CD4-positive, alpha-beta T cell treated with Interleukin-12 subunit alpha and Interleukin-12 subunit beta, for 1 hour (primary cell): ENCODE data around the gene CEP112.
"Not testable (repeated sequence)": the region's sequence is repeated elsewhere in the genome, so short reads cannot be mapped to it uniquely, and the experiment has no call there.

Source experiments
- DNase-seq: peaks from one replicate; pipeline ENCODE4 v3.0.0-alpha.2; 2020

The CEP112 gene

DNA sequence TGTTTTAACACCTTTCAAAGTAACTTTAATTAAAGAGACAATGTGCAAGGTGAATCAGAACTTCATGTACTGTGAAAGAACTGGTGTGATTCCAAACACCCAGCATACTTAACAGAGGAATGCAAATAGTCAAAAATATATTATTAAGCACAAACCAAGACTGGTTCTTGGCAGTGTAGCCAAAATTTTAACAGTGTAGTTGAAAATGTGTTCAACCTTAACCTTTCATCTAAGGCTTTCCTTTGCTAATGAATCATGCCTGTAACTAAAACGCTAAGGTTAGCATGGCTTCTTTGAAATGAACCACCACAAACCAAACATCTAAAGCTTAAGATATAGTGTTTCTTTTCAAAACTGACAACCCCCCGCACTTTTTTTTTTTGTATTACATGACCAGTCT, 484.2 kb downstream of the CEP112 start:
- no peak for DNase-seq

DNA sequence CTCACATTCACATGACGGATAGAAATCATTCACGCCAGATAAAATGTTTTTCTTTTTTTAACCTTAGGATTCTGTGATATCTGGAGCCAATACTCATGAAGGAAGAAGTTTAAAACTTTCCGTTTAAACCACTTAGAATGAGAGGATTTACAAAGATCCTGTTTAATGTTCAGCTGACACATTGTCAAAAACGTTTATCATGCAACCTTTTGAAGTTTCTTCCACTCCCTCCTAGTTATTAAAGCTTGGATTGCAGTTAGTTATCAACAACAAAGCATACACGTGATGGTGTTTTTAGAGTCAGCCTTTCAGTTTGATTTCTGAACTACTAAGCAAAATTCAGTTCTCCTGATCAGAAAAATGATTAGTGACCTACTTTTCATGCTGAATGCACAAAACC, 487.2 kb downstream of the CEP112 start:
- no peak for DNase-seq

DNA sequence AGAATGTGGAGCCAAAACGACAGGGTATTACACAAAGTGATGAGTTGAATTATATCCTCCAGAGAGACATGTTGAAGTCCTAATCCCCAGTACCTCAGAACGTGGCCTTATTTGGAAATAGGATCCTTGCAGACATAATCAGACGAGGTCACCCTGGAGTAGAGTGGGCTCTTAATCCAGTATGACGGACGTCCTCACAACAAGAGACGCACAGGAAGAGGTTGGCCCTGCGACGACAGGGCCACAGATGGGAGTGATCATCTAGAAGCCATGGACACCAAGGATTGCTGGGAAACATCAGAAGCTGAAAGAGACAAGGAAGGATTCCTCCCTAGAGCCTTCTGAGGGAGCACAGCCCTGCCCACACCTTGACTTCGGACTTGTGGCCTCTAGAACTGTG, 488.0 kb downstream of the CEP112 start:
- DNase-seq, result no peak

DNA sequence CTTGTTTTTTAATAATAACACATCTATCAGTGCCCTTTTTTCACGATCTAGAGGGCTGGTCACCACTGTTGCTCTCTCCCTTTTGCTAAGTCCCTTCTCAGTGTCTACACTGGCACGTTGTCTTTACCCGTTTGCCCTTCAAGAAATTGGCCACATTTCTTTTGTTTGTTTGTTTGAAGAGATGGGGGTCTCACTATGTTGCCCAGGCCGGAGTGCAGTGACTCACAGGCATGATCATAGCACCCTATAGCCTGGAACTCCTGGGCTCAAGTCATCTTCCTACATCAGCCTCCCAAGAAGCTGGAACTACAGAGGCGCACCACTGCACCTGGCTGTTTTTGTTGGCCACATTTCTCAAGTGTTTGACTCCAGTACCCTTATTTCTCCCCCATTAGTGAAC, 492.5 kb downstream of the CEP112 start:
- DNase-seq, result no peak

DNA sequence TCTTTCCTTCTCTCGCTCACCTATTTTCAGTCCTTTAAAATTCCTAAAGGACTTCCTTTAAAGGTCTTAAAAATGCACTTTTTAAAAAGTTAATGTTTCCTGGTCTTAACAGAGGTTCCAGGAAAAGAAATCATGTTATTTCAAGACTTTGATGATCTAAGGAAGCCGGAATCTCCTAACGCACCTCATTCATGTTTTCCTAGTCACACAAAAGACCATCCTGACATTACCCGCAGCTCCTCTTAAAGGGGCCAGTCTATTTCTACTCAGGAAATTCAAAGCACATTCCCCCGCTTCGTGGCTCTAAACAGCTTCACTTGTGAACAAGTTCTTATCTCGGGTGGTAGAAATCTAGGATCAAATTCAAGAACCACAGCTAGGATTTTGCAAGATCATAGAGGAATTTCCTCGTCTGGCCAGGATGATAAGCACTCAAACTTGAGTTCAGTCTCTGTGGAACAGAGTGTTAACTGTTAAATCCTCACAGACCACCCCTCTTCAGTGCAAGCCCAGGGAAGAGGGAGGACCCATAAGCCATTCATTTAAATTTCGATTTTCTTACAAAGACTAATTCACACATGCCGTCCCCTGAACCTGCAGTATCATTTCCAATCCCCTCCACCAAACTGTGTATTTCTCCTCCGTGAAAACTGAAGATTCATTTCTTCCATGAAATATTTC, 493.4 kb downstream of the CEP112 start:
- DNase-seq, result no peak

DNA sequence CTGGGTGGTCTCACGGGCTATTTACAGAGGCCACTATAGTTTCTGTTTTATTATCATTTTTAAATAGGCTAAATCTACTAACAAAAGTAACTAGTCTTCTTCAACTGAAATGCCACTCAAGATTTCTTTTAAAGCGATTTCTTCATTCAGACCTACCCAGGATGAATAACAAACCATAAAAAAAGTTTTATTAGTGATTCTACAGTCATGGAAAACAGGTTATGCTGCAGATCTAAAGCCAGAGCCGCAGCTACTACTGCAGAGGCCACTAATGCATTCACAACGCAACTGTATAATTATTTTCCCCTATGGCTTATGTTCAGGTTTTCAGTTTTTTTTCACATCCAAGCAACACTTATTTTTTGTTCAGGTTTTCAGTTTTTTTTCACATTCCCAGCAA, 494.3 kb downstream of the CEP112 start:
- no peak for DNase-seq

DNA sequence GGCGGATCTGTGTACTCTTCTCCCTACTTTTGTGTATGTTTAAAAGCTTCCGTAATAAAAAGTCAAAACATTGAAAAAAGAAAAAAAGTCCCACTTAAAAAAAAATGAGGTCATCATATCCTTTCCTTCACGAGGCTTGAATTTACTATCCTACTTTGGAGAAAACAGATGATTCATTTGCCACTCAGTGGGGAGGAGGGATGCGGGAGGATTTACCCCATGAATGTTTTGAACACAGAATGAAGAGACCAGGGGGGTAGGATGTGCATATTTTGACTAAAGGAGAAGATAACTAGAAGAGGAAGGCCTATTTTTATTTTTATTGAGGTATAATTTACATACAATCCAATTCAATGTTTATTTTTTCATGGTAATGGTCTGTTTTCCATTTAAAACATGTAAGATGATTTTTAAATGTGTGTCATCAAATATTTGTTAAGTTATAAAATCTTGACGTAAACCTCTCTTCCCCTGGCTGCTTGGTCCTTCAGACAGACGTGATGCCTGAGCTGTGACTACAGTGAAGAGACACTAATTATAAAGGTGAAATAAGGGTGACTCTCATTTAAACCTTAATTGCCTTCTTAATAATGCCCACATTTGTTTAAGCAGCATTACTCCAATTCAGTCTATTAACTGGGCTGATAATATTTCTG, 495.1 kb downstream of the CEP112 start:
- no peak for DNase-seq

DNA sequence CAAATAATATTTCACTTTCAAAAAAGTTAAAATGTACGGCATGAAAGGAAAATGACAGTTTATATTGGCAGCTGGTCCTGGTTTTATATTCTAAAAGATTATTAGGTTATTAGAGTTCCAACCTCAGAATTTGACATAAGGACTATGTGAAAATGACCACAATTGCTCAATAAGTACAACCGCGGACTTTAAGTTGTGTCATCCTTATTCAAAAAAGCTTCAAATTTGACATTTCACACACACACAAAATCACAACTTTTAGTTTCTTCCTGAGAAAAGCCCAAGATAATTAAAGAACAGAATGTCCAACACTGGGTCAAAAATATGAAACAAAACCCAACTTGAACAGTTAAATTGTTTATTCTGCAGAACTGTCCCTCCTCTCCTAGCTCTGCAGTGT, 497.3 kb downstream of the CEP112 start:
- no peak for DNase-seq

DNA sequence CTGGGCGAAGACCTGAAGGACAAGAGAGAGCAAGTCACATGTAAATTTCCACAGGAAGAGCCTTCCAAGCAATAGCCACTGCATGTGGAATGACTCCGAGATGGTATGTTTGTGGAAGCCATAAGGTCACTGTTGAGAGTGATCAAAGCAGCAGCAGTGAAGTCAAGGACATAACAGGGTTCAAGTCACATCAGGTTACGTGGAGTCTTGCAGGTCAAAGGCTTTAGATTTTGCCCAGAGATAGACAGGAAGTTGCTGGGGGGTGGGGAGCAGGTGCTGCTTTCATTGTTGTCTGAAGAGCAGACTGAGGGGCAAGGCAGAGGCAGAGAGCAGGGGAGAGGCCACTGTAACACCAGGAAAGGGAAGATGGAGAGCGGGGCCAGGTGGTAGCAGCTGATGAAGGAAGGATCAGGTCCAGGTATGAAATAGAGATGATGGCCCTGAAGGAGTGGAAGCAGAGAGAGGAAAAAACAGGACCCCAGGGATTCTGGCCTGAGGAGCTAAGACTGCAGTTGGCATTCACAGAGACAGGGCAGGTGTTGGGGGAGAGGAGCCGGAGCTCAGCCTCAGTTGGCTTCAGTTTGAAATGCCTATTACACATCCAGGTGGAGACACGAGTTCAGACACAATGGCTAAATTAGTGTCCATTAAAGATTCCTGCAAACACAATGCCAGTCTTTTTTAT, 501.2 kb downstream of the CEP112 start:
- DNase-seq, result no peak

DNA sequence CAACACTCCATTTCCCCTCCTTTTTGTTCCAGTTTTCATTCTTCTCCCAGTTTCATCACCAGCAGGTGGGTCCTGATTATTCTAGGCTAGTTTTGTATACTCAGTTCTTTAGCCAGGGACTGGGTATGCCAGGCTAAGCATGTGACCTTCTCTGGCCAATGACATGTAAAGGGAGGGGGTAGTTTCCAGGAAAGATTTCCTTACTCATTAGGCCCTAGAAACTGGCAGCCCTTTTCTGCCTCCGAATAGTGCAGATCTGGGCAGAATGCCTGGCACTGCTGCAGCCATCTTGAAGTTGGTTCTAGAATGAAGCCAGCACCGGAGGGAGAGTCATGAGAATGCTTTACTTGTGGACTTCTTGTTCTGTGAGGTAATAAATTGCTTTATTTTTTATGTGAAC, 503.6 kb downstream of the CEP112 start:
- no peak for DNase-seq

DNA sequence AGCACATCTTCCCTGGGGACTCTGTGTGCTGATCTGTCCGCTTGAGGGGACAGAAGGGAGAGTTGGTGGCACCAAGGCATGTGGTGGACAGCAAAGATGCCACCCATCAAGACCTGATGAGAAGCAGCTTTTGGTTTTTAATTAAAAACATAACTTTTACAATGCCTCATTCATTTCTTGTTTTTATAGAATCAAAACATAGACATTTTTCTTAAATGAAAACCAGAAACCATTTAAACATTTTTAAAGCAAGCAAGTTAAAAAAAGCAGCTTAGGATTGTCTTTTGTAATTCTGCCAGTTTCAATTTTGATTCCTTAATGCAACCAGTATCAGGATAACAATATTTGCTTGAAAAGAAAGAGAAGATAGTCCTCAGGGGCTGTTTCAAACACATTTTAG, 506.8 kb downstream of the CEP112 start:
- no peak for DNase-seq

DNA sequence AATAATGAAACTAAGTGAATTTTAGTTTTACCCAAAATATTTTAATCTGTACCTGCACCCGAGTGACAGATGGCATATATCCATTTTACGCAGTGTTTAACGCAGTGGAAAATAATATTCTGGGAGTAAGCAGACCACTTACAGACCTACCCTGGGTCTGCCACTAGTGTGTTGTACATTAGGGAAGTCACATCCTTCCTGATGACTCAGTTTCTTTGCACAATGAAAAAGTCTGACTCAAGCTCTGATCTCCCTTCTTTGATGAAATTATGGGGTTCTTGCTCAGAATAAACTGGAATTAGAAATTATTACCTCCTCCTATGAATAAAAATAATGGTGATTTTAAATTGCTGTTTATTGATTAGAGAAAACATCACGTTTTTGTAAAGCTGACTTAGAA, 507.3 kb downstream of the CEP112 start:
- no peak for DNase-seq

DNA sequence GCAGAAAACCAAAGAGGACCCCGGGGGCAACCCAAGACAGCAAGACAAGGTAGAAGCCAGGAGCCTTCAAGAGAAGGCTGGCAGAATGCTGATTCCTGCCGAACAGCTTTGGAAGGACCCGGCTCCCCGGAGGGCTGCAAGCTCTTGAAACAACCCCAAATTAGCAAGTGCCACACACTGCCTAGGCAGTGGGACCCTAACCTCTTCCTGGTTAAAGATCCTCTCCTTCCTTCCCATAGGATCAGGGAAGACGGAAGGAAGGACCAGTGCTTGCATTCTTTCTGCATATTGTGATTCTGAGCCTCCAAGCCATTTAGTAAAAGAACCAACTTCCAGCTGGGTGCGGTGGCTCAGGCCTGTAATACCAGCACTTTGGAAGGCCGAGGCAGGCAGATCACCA, 508.5 kb downstream of the CEP112 start:
- DNase-seq, result no peak

DNA sequence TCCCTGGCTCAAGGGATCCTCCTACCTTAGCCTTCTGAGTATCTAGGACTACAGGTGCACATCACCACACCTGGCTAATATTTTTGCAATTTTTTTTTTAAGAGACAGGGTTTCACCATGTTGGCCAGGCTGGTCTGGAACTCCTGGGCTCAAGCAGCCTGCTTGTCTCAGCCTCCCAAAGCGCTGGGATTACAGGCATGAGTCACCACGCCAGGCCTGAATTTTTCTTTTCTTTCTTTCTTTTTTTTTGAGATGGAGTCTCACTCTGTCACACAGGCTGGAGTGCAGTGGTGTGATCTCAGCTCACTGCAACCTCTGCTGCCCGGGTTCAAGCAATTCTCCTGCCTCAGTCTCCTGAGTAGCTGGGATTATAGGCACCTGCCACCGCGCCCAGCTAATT, 510.2 kb downstream of the CEP112 start:
- DNase-seq, result not testable (repeated sequence)

DNA sequence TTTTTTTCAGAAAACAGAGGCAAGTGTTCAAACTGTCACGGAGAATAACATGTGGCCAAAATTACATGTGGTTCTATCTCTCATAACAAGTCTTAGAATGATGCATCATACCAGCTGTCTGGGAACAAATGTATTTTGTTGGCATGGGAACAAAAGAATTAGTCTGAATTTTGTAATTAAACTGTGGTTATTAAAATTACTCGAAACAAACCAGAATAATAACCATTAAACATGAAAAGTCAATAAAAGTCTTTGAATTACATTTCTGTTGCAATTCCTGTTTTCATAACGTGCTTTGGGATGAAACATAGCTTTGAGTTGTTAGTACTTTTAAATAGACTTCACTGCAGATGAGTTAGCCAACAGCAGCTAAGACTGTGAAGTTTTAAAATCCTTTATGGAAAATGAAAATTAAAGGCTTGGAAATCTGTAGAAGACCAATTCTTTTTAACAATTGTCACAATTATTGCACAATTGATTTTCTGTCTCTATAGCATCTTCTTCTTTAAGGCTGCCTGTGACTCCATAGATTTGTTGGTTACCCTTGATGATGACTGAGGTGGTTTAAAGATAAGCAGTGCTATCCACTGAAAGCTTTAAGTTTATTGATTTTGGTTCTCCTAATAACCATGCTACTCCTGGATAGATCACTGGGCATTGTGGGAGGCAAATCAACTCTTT, 512.6 kb downstream of the CEP112 start:
- DNase-seq, result no peak

DNA sequence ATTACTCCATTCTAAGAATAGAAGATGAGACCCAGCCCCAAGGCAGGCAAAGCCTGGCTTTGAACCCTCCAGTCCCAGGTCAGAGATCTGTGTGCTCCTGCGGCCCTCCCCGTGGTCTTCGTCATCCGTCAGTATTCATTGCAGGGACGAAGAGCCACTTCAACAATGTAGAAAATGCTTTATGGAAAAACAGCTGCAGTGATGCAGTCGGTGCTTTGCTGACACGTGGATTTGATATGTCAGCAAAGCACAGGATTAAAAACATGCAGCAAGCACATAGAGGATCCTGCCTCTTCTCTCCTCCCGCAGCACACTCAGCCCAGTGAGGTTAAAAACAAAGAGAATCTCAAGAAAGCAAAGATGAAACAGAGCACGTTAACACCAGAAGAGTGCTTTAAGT, 513.4 kb downstream of the CEP112 start:
- no peak for DNase-seq

DNA sequence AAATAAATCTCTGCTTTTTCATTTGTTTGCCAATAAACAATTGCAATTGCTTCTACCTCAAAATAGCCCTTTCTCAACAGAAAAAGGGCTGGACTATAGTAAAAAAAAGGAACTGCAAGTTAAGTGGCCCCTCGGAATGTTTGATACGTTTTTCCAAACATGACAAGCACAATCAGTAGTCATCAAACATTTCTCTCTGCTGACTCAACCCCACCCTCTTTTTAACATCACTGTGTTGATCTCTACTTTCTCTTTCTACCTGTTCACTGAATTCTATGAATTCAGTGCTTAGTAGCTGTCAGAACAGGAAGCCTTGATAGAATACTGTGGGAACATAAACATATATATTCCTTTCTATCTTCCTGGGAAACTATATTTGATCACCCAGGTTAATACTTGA, 514.0 kb downstream of the CEP112 start:
- no peak for DNase-seq

DNA sequence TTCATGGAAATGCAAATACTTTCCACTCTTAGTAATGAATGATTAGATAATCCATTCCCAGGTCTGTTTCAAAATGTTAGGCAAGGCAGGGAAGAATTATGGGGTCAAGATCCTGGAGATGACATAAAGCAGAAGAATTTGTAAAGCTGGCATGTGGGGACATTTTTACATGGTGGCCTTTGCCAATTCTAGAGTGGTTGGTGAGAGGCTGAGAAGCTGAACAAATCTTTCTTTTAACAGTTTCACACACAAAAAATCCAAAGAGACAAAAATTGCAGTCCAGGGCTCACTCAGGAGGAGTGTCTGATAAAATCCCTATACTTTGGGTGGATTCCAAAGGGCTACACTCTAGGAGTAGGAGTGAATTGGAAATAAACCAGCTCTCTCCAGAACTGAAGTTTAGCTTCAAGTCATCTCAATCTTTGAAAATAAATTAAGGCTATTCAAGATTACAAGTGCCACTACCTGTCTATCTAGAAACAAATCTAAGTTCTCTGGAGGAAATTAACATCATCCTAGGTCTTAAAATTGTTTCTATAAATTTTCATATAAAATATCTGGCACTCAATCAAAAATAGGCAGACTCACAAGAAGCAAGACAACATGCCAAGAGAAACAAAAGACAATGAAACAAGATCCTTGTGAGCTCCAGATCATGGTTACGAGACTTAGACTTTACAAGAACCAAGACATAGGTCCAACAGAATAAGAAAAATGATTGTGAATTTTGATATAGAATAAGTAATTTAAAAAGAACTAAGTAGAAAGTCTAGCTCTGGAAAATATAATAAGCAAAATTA, 517.5 kb downstream of the CEP112 start:
- no peak for DNase-seq

DNA sequence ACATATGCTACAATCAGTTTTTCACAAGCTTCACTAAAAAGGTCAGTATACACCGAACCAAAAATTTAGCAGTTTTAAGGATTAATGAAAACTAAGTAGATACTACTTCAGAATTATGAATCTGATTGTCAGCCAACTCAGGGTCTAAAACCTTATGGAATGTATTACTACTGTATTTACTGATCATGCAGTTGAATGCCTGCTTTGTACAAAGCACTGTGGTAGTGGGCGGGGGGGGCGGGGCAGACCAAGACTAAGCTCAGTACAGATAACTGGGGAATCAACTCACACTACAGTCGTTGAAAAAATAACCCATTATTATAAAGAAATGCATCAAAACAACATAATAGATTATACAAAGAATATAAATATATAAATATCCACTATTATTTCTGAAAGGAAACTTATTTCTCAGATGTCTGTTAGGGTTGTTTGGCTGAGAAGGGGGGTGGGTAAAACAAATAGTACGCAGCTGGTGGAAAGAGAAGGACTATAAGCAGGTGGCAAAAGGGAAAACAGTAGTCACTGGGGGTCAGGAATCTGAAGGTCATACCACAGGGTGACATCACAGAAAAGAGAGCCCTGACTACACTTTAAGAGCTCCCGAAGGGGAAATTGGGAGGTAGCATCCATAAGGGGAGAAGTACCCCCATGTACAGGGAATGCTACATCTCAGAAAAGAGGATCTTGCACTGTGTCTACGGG, 521.1 kb downstream of the CEP112 start:
- DNase-seq, result no peak

DNA sequence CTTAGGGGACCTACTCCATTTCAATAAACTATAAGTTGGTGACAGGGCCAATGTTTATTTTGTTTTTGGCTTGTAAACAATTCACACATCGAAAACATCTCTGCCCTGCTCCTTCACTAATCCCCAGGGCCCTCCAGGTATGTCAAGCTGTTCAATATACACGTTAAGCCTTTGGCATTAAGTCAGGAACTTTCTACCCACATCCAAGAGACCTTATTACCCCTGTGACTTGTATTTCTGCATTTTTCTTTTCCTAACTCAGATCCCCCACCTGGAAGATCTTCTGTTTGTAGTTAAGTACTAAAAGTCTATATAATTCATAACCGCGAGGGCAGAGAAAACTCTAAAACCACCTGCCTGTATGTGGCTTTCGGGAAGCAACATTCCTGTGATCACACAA, 523.7 kb downstream of the CEP112 start:
- no peak for DNase-seq

DNA sequence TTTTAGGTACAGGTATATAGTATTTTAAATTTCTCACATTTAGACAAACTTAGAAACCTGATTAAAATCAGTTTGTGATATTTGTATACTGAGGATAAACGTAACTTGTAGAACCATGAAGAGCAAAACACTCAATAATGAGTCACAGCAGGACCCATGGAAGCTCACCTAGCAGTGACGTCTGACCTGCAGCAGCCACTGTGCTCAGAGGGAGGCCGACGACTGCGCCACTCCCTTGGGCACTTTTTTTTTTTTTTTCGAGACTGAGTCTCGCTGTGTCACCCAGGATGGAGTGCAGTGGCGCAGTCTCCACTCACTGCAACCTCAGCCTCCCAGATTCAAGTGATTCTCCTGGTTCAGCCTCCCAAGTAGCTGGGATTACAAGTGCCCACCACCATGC, 524.3 kb downstream of the CEP112 start:
- no peak for DNase-seq

DNA sequence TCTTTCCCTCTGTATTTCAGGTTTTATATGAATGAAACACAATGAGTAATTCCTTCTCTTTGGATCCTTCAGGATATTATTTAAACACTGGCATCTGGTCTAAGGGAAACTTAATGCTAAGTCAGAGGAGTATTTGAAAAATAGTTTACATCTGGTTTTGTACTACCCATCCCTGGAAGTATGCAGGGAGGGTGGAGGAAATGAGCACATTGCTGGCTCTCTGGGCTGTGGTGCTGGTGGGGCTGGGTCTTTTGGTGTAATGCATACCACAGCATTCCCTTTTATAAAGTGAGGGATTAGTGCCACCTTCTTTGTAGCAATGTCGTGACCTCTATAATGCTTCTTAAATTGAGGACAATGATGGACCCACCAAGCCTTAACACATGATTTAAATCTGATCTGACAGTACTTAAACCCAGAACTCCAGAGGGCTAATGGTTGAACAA, 525.0 kb downstream of the CEP112 start:
- DNase-seq, result no peak
